C4-2B (cell line): Measurements from ENCODE around the gene CBX5.

ENCODE experiments used
- CTCF ChIP-seq: fragments of 450-650 bp; conservative IDR thresholded peaks from 2 replicates; pipeline ENCODE4 v1.5.1; 2017; ENCODE audit warnings: mild to moderate bottlenecking
- ZFX ChIP-seq: fragments of 450-650 bp; IDR thresholded peaks from 2 replicates; pipeline ENCODE4 v1.6.1; 2017

GRCh38 chr12:54240971-54241588 lies 38.8 kb downstream of the CBX5 start:
- TF ChIP-seq CTCF (no peak), ZFX (no peak)
